Measurements from ENCODE around the gene IL20RB.

GRCh38 chr3:136994772-136995516 is 37.2 kb downstream of the IL20RB start:
- TF ChIP-seq CTCF (IDR thresholded peaks at IDR 0.05; ENCODE audit: extremely low read depth in 1 of 2, insufficient read depth in 1 of 2, low read depth in 1 of 2, low read length in 2 of 2) (no peak), MYC (IDR thresholded peaks at IDR 0.05; ENCODE audit: low read depth, low read length) (no peak), POLR2A (IDR thresholded peaks at IDR 0.05; ENCODE audit: low read depth, low read length) (no peak), POLR2AphosphoS5 (IDR thresholded peaks at IDR 0.05; ENCODE audit: insufficient read depth, low read depth, low read length) (peak; percentile 40), EZH2 (IDR thresholded peaks at IDR 0.05; ENCODE audit: borderline replicate concordance, low read depth, low read length, severe bottlenecking) (no peak), JUN (IDR thresholded peaks at IDR 0.05; ENCODE audit: borderline replicate concordance, insufficient read depth, insufficient read length, low read depth) (no peak)

All from endothelial cell of umbilical vein (primary cell).